Kidney (tissue), 14 donors: ENCODE measurements around the gene SASH1. TPM values are rescaled to one million over a fixed set of nuclear protein-coding genes. Genes with fewer than 3 reads are reported as not detected.

Experiments
- DNase-seq, 5 donors: peaks; one replicate each; pipeline ENCODE4 v3.0.0-alpha.2; 2013 to 2020
- FAIRE-seq: peaks from 2 replicates; lab custom pipeline; 2012; peaks lifted over from hg19 to GRCh38; lab: Jason Lieb, UNC
- H3K27ac ChIP-seq, 2 donors: one replicate each; pipeline ENCODE4 v1.7.0; 2013; ENCODE audit warnings: low read depth in 2 of 2, low read length in 2 of 2, inconsistent platforms in 1 of 2
- H3K27me3 ChIP-seq: one replicate; pipeline ENCODE4 v1.7.1; 2013; ENCODE audit warnings: low read length, inconsistent platforms; ENCODE audit not compliant: control insufficient read depth, insufficient read depth
- H3K36me3 ChIP-seq, 3 donors: one replicate each; pipeline versions ENCODE4 v1.7.0 to v1.7.1; 2013; ENCODE audit warnings: low read length in 3 of 3, control low read depth in 1 of 3, inconsistent platforms in 1 of 3; ENCODE audit not compliant: insufficient read depth in 3 of 3, control insufficient read depth in 2 of 3
- H3K4me1 ChIP-seq, 3 donors: one replicate each; pipeline versions ENCODE4 v1.7.0 to v1.7.1; 2013; ENCODE audit warnings: low read length in 3 of 3, inconsistent platforms in 1 of 3, low read depth in 1 of 3; ENCODE audit not compliant: control insufficient read depth in 2 of 3, insufficient read depth in 2 of 3
- H3K4me3 ChIP-seq, 3 donors: one replicate each; pipeline versions ENCODE4 v1.7.0 to v1.8.1; 2013; ENCODE audit warnings: low read length in 3 of 3, control low read depth in 1 of 3, inconsistent platforms in 1 of 3
- H3K9ac ChIP-seq, 3 donors: one replicate each; pipeline versions ENCODE4 v1.7.0 to v1.7.1; 2013; ENCODE audit warnings: low read length in 3 of 3, control low read depth in 1 of 3, inconsistent platforms in 1 of 3
- H3K9me3 ChIP-seq, 3 donors: one replicate each; pipeline versions ENCODE4 v1.7.0 to v1.7.1; 2013; ENCODE audit warnings: low read length in 3 of 3, control low read depth in 1 of 3, inconsistent platforms in 1 of 3; ENCODE audit not compliant: control insufficient read depth in 2 of 3, insufficient read depth in 1 of 3
- CTCF ChIP-seq: IDR thresholded peaks from 3 replicates; pipeline ENCODE4 v1.5.1; 2012; ENCODE audit warnings: mild to moderate bottlenecking, moderate library complexity, borderline replicate concordance; ENCODE audit not compliant: insufficient read depth; ENCODE audit errors: extremely low read depth
- intact Hi-C: fragments of 100-400 bp; cut with DNase I; formaldehyde crosslinking; loops from one replicate; pipeline ENCODE4 v1.11.1; 2022
- polyA plus RNA-seq: library from polyadenylated mRNA; stranded (reverse); fragments of 350-450 nt; fragmentation: Illumina TruSeq; extraction: RNeasy Lipid Tissue Mini Kit (QIAGEN cat#74804); gene quantifications from one replicate; pipeline ENCODE4 v1.2.3, GENCODE V29; 2014; ENCODE audit warnings: low read depth, low replicate concordance; ENCODE audit not compliant: insufficient read depth
- total RNA-seq: library from RNA; stranded (reverse); fragmentation: NEBNext Ultra II Directional; extraction: Animal tissue kit (Norgen Biotek cat#: 25700); gene quantifications from one replicate; pipeline ENCODE4 v1.2.1, GENCODE V29; 2021
- donor health status: control.
- donor health status: control.
- donor health status: control.
- donor health status: control.
- donor health status: control.
- donor health status: DM: yes; HTN: yes; CAD: no.
- donor health status: Normal renal cell carcinoma (clear cell type).

SASH1 gene
- total and polyA plus RNA-seq, 2 donors from 2014 or later, result 6.2 to 148 TPM

DNA sequence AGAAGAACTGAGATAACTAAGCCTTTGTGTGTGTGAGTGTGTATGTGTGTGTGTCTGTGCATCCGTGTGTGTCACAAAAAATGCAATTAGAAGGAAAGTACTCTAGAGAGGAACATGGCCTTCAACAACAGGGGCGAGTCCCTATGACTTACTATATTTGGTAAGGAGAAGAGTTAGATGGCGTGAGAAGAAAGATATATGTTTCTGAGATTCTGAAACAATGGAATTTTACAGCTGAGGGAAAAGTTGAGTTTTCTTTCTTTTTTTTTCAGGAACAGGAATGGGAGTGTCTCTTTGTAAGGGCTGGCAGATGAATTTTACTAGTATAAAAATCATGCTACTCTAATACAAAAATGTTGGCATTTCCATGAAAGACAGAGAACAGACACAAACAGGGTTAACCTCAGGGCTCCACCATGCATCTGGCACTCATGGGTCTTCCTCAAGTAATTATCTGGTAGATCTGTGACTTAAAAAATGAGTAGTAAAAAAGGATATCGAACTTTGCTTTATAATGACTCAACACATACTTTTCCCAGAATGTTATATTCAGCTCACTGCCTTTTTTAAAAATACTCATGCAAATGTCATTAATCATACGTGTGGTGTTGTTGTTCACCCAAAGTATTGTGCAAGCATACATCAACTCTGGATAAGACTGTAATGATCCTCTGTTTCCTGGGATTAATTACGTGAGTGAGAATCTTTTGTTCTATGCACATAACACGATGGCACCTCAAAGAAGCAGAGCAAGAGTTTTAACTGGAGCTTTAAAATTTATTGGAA, 12.8 kb upstream of the SASH1 start:
- FAIRE-seq (no peak), DNase-seq (no peak)
- Histone ChIP-seq H3K27me3 (no peaks in the 10 kb centered on the region), H3K9ac (no peak overlapping the region), H3K27ac (no peak overlapping the region), H3K4me3 (no peak overlapping the region), H3K4me1 (peaks cover 0 to 8% (median 3%) of the 10 kb centered on the region in 3 donors), H3K9me3 (no peaks in the 10 kb centered on the region), H3K36me3 (no peaks in the 10 kb centered on the region)
- no peak for TF ChIP-seq CTCF
- intact Hi-C loops, result no loop called here

DNA sequence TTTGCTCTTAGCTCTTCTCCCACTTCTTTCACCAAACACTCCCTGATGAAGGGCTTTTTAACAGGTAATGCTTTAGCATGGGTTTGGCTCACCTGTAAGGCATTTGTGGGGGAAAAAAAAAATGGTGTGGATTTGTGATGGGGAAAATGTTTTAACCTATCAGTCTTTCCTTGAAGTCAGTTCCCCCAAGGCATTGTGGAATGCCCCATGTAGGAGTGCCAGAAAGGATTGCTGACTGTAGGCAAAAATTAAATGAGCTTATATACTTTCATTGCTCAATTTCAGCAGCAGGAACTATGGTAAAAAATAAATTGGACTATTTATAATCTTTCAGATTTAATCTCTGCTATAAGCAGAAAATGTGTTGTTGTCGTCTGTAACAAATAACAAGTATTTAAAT, 10.6 kb upstream of the SASH1 start:
- H3K4me3 ChIP-seq, result no peak overlapping the region
- H3K27ac ChIP-seq, result no peak overlapping the region
- FAIRE-seq (no peak), DNase-seq (no peak)
- no peak overlapping the region for H3K9ac ChIP-seq
- intact Hi-C loops, result no loop called here
- H3K9me3 ChIP-seq, result no peaks in the 10 kb centered on the region
- H3K4me1 ChIP-seq, result peaks cover 0 to 8% (median 3%) of the 10 kb centered on the region in 3 donors
- TF ChIP-seq CTCF, result no peak
- H3K36me3 ChIP-seq, result no peaks in the 10 kb centered on the region
- H3K27me3 ChIP-seq, result no peaks in the 10 kb centered on the region

DNA sequence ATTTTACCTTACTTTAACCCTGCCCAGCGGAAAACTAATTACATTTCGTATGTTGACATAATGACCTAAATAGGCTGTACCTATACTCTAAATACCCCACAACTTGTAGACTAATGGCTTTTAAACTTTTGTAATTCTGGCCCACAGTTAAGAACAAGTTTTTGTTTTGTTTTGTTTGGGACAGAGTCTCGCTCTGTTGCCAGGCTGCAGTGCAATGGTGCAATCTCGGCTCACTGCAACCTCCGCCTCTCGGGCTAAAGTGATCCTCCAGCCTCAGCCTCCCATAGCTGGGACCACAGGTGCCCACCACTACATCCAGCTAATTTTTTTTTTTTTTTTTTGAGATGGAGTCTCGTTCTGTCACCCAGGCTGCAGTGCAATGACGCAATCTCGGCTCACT, 5.7 kb upstream of the SASH1 start:
- no peaks in the 10 kb centered on the region for H3K9me3 ChIP-seq
- H3K27me3 ChIP-seq, result no peaks in the 10 kb centered on the region
- H3K4me1 ChIP-seq, result peaks cover 0 to under 1% (median 0%) of the 10 kb centered on the region in 3 donors
- DNase-seq (no peak), FAIRE-seq (no peak)
- no peak overlapping the region for H3K9ac ChIP-seq
- H3K36me3 ChIP-seq, result no peaks in the 10 kb centered on the region
- intact Hi-C loops, result no loop called here
- no peak overlapping the region for H3K27ac ChIP-seq
- no peak overlapping the region for H3K4me3 ChIP-seq
- no peak for TF ChIP-seq CTCF

DNA sequence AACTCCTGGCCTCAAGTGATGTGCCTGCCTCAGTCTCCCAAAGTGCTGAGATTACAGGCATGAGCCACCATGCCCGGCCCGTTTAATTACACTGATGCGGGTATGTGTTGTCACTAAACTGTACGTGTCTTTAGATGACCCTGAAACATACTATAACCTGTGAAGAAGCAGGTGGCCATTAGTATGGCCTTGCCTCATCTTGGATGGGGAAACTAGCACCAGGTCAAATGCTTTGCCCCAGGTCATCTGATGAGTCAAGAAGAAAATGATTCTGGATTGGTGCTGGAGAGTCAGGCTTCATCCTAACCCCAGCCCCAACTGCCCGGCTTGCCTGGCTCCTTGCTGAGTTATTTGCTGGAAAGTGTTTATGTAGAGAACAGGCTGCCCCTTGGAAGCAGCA, 2.9 kb upstream of the SASH1 start:
- intact Hi-C loops, result no loop called here
- H3K27me3 ChIP-seq, result no peaks in the 10 kb centered on the region
- H3K4me3 ChIP-seq, result no peak overlapping the region
- FAIRE-seq (no peak), DNase-seq (no peak)
- TF ChIP-seq CTCF, result no peak
- H3K27ac ChIP-seq, result no peak overlapping the region
- peaks cover 0 to 3% (median 0%) of the 10 kb centered on the region in 3 donors for H3K4me1 ChIP-seq
- H3K36me3 ChIP-seq, result no peaks in the 10 kb centered on the region
- no peaks in the 10 kb centered on the region for H3K9me3 ChIP-seq
- no peak overlapping the region for H3K9ac ChIP-seq
